HG02852 (cell line): ENCODE results near the gene ABTB1.
"Not testable (repeated sequence)": the region's sequence is repeated elsewhere in the genome, so short reads cannot be mapped to it uniquely, and the experiment has no call there.

Experiments used
- ATAC-seq: cut with Tn5 transposase; IDR thresholded peaks from one replicate; pipeline ENCODE4 v1.9.1; 2021; ENCODE audit warnings: mild to moderate bottlenecking, moderate library complexity; ENCODE audit not compliant: unreplicated experiment

ABTB1 gene

GRCh38 chr3:127647845-127648204, 24.9 kb upstream of the ABTB1 start:
- no peak for ATAC-seq

- ATAC-seq, result no peak
These were observed 22.5 kb upstream of the ABTB1 start for GRCh38 chr3:127650236-127650635.

GRCh38 chr3:127651516-127652172, 21.1 kb upstream of the ABTB1 start:
- no peak for ATAC-seq

- ATAC-seq, result no peak
These were observed 20.3 kb upstream of the ABTB1 start for GRCh38 chr3:127652246-127652995.

GRCh38 chr3:127654374-127654773, 18.4 kb upstream of the ABTB1 start:
- no peak for ATAC-seq

GRCh38 chr3:127654993-127655392, 17.8 kb upstream of the ABTB1 start:
- not testable (repeated sequence) for ATAC-seq

GRCh38 chr3:127655641-127656040, 17.1 kb upstream of the ABTB1 start:
- no peak for ATAC-seq

GRCh38 chr3:127656906-127657305, 15.8 kb upstream of the ABTB1 start:
- ATAC-seq, result no peak

GRCh38 chr3:127658234-127658633, 14.5 kb upstream of the ABTB1 start:
- ATAC-seq, result no peak

GRCh38 chr3:127660621-127661251, 12.0 kb upstream of the ABTB1 start:
- no peak for ATAC-seq

GRCh38 chr3:127661600-127661999, 11.2 kb upstream of the ABTB1 start:
- no peak for ATAC-seq

- ATAC-seq, result no peak
These were observed 10.7 kb upstream of the ABTB1 start for GRCh38 chr3:127662001-127662469.

- ATAC-seq, result no peak
These were observed 9.6 kb upstream of the ABTB1 start for GRCh38 chr3:127663151-127663550.

- no peak for ATAC-seq
These were observed 7.6 kb upstream of the ABTB1 start for GRCh38 chr3:127665165-127665564.

- no peak for ATAC-seq
These were observed 7.2 kb upstream of the ABTB1 start for GRCh38 chr3:127665586-127665985.

GRCh38 chr3:127666676-127667075, 6.1 kb upstream of the ABTB1 start:
- no peak for ATAC-seq

- no peak for ATAC-seq
These were observed 5.6 kb upstream of the ABTB1 start for GRCh38 chr3:127667119-127667681.

GRCh38 chr3:127668906-127669305, 3.8 kb upstream of the ABTB1 start:
- ATAC-seq, result no peak

GRCh38 chr3:127669541-127670228, 3.1 kb upstream of the ABTB1 start:
- ATAC-seq, result no peak

GRCh38 chr3:127670229-127670559, 2.6 kb upstream of the ABTB1 start:
- ATAC-seq, result no peak
